ENCODE data around the gene UFL1.
"Not testable (repeated sequence)": the region's sequence is repeated elsewhere in the genome, so short reads cannot be mapped to it uniquely, and the experiment has no call there.

The UFL1 gene

GRCh38 chr6:96521644-96522464, at the start of gene UFL1:
Gene UFL1 (plus strand): TSS chr6:96521806. CDS start chr6:96521874, 68 bp downstream.
- peak; percentile 94 for DNase-seq

- DNase-seq: not testable (repeated sequence)
Measured at GRCh38 chr6:96472291-96472690, 49.3 kb upstream of the UFL1 start.

GRCh38 chr6:96478695-96479094, 42.9 kb upstream of the UFL1 start:
- no peak for DNase-seq

- DNase-seq: no peak
Measured at GRCh38 chr6:96491926-96492325, 29.7 kb upstream of the UFL1 start.

DNA sequence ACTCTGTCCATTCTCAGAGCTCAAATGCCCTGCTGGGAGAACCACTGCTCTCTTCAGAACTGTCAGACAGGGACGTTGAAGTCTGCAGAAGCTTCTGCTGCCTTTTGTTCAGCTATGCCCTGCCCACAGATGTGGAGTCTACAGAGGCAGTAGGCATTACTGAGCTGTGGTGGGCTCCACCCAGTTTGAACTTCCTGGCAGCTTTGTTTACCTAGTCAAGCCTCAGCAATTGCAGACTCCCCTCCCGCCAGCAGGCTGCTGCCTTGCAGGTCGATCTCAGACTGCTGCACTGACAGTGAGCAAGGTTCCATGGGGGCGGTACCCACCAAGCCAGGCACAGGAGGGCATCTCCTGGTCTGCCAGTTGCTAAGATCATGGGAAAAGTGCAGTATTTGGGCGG, 21.8 kb upstream of the UFL1 start:
- DNase-seq: no peak

DNA sequence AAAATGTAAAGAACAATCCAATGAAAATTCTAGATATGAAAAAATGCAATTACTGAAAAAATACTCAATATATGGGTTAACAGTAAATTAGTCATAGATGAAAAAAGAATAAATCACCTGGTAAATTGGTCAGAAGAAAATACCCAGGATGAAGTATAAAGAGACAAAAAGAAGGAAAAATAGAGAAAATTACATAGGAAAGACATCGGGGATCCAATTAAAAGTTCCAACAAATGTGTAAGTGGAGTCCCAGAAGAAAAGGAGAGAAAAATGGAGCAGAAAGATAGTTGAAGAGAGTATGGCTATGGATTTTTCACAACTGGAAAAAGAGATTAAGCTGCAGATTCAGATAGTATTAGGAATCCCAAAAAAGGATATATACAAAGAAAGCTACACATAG, 18.7 kb upstream of the UFL1 start:
- DNase-seq: no peak

DNA sequence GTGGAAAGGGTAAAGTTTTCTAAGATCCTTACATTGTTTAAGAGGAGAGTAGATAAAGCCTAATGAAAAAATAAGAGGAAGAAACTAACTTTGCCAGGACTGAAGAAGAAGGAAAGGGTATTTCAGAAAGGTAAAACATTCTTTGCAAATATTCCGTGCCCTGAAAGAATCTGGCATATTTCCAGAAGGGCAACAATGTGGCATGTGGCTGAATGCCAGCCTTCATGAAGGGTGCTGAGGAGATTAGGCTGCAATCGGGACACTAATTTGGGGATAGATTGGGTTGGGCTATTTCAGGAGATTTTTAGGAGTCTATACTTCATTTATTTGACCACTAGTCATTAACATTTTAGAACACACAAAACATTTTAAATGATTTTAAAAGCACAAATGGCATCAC, 16.2 kb upstream of the UFL1 start:
- no peak for DNase-seq

- no peak for DNase-seq
Measured at GRCh38 chr6:96509281-96509680, 12.3 kb upstream of the UFL1 start.

- peak; percentile 43 for DNase-seq
Measured at GRCh38 chr6:96520171-96521115, 1.2 kb upstream of the UFL1 start.

GRCh38 chr6:96521306-96521643, 331 bp upstream of the UFL1 start:
- DNase-seq: no peak

- DNase-seq: peak; percentile 22
Measured at GRCh38 chr6:96522465-96523009, 931 bp downstream of the UFL1 start.

DNA sequence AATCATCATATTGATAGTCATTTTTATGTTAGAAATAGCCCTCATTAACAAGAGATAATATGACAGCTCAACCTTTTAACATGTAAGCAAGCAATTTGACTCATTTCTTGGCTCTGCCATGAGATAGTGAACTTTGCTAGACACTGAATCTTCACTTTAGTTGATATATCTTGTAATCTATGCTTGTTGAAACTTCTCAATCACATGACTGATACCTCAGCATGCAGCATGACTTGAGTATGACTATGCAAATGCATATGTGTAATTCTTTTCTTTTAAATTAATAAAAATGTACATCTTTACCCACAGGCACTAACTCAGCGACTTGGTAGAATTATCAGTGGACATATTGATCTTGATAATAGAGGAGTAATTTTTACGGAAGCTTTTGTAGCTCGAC, 6.6 kb downstream of the UFL1 start:
- no peak for DNase-seq

- DNase-seq: no peak
Measured at GRCh38 chr6:96532399-96532798, 10.8 kb downstream of the UFL1 start.

GRCh38 chr6:96537726-96538125, 16.1 kb downstream of the UFL1 start:
- DNase-seq: no peak

- DNase-seq: no peak
Measured at GRCh38 chr6:96542702-96543101, 21.1 kb downstream of the UFL1 start.

DNA sequence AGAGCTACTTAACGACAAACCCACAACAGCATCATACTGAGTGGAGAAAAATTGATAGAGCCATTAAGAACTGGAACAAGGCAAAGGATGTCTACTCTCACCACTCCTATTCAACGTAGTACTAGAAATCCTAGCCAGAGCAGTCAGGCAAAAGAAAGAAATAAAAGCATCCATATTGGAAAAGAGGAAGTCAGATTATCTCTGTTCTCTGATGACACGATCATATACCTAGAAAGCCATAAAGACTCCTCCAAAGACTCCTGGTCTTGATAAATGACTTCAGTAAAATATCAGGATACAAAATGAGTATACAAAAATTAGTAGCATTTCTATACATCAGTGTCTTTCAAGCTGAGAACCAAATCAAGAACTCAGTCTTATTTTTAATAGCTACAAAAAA, 24.3 kb downstream of the UFL1 start:
- no peak for DNase-seq

DNA sequence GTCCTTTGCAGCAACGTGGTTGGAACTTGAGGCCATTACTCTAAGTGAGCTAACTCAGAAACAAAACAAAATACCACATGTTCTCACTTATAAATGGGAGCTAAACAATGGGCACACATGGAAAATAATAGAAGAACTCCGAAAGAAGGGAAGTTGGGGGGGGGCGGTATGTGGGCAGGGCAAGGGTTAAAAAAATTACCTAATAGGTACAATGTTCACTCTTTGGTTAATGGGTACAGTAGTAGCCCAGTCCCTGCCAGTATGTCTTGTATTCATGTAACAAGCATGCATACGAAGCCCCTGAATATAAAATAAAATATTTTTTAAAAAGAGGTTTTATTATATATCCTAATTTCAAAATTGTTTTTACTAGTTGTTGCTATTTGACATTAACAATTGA, 26.0 kb downstream of the UFL1 start:
- DNase-seq: no peak

- no peak for DNase-seq
Measured at GRCh38 chr6:96554558-96554957, 33.0 kb downstream of the UFL1 start.

DNA sequence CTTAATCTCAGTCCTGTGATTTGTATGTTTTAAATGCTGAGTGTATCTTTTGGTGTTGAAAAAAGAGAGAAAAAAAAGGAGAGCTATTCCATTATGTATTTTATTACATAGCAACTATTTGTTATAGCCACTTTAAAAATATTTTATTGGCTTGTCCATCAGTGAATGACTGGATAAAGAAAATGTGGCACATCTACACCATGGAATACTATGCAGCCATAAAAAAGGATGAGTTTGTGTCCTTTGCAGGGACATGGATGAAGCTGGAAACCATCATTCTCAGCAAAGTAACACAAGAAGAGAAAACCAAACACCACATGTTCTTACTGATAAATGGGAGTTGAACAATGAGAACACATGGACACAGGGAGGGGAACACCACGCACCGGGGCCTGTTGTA, 38.1 kb downstream of the UFL1 start:
- not testable (repeated sequence) for DNase-seq

DNA sequence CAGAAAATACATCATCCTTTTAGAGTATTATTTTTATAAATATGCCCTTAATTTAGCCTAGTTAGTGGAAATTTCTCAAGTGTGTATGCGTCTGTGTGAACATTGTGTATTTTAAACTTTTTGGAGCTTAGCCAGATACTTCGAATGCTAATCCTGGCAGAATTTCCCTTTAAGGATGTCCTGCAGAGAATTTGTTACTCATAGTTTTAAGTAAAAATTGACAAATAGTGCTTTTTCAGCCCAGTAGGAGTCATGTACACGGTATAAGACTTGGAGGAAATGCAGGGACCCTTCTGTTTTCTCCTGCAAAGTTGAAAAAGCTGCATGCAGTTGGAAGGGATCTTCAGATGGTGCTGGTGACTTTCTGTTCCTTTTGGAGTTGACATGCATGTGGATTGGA, 41.3 kb downstream of the UFL1 start, which contains the start of gene FHL5:
FHL5 (plus strand) TSS at position 243 of the 400 bp plus-strand sequence. CDS start 40,486 bp downstream, outside the sequence.
- no peak for DNase-seq

- DNase-seq: no peak
Measured at GRCh38 chr6:96563853-96564252, 42.2 kb downstream of the UFL1 start.

DNA sequence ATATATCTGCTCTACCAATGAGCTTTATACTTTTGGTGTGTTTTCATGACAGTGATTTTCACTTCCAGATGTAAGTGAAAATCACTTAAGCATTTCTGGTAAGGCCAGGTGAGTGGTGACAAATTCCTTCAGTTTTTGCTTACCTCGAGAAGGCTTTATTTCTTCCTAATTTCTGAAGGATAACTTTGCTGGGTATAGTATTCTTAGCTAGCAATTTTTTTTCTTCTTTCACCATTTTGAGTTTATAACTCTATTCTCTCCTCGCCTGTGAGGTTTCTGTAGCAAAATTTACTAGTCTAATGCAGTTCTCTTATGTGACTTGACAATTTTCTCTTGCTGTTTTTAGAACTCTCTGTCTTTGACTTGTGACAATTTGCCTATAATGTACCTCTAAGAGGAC, 48.4 kb downstream of the UFL1 start:
- DNase-seq: no peak

- DNase-seq: no peak
Measured at GRCh38 chr6:96571551-96571950, 49.9 kb downstream of the UFL1 start.

- no peak for DNase-seq
Measured at GRCh38 chr6:96575359-96575758, 53.8 kb downstream of the UFL1 start.

All from fibroblast of skin of right biceps (primary cell).